Hepatocyte (in vitro differentiated cells): Measurements from ENCODE around the gene CAPZB. TPM values are rescaled to one million over a fixed set of nuclear protein-coding genes. Genes with fewer than 3 reads are reported as not detected.

Source experiments
- DNase-seq: peaks from one replicate; pipeline ENCODE4 v3.0.0-alpha.2; 2016; ENCODE audit warnings: low spot score
- H2AFZ ChIP-seq: fragments of 200-600 bp; sonication (generic); 2 replicates; pipeline ENCODE4 v1.6.0; 2016; ENCODE audit warnings: antibody characterized with exemption, mild to moderate bottlenecking
- H3K27ac ChIP-seq: fragments of 200-600 bp; sonication (generic); 2 replicates; pipeline ENCODE4 v1.5.1; 2016; ENCODE audit warnings: mild to moderate bottlenecking
- H3K27me3 ChIP-seq: fragments of 200-600 bp; sonication (generic); 2 replicates; pipeline ENCODE4 v1.6.1; 2016
- H3K36me3 ChIP-seq: fragments of 200-600 bp; sonication (generic); replicated peaks from 2 replicates; pipeline ENCODE4 v1.5.1; 2016; ENCODE audit warnings: low read depth; ENCODE audit not compliant: insufficient read depth
- H3K4me1 ChIP-seq: fragments of 200-600 bp; sonication (generic); 2 replicates; pipeline ENCODE4 v1.5.1; 2016; ENCODE audit warnings: mild to moderate bottlenecking, moderate library complexity; ENCODE audit not compliant: insufficient read depth
- H3K4me2 ChIP-seq: fragments of 200-600 bp; sonication (generic); 2 replicates; pipeline ENCODE4 v1.6.0; 2016
- H3K4me3 ChIP-seq: fragments of 200-600 bp; sonication (generic); 2 replicates; pipeline ENCODE4 v1.5.1; 2016; ENCODE audit warnings: mild to moderate bottlenecking
- H3K79me2 ChIP-seq: fragments of 200-600 bp; sonication (generic); 2 replicates; pipeline ENCODE4 v1.6.0; 2017; ENCODE audit warnings: mild to moderate bottlenecking
- H3K9me2 ChIP-seq: fragments of 200-600 bp; sonication (generic); replicated peaks from 2 replicates; pipeline ENCODE4 v1.6.0; 2017; ENCODE audit warnings: mild to moderate bottlenecking; ENCODE audit not compliant: insufficient read depth
- H3K9me3 ChIP-seq: fragments of 200-600 bp; sonication (generic); 2 replicates; pipeline ENCODE4 v1.5.1; 2016; ENCODE audit warnings: low read depth, mild to moderate bottlenecking
- H4K20me1 ChIP-seq: fragments of 200-600 bp; sonication (generic); 2 replicates; pipeline ENCODE4 v1.6.0; 2016; ENCODE audit warnings: mild to moderate bottlenecking; ENCODE audit not compliant: insufficient read depth, poor library complexity, severe bottlenecking
- CTCF ChIP-seq: fragments of 200-600 bp; sonication (generic); IDR thresholded peaks from 2 replicates; pipeline ENCODE4 v1.5.1; 2016; ENCODE audit warnings: antibody characterized with exemption, mild to moderate bottlenecking; ENCODE audit not compliant: poor library complexity
- EZH2 ChIP-seq: fragments of 200-600 bp; sonication (generic); IDR thresholded peaks from 2 replicates; pipeline ENCODE4 v1.6.1; 2016; ENCODE audit warnings: antibody characterized with exemption, mild to moderate bottlenecking, borderline replicate concordance
- EZH2phosphoT487 ChIP-seq: fragments of 200-600 bp; sonication (generic); IDR thresholded peaks from one replicate; pipeline ENCODE4 v1.6.1; 2018; ENCODE audit warnings: antibody characterized with exemption, mild to moderate bottlenecking, low read depth, moderate library complexity; ENCODE audit not compliant: unreplicated experiment, severe bottlenecking
- WGBS: methylation state at CpG from one replicate; pipeline ENCODE4 v1.1.6; 2016; ENCODE audit warnings: low lambda C conversion rate; ENCODE audit errors: missing lambda C conversion rate; 5-methylcytosine and 5-hydroxymethylcytosine counted together
- polyA plus RNA-seq: library from polyadenylated mRNA; unstranded; fragments of >200 nt; fragmentation: Nextera tagmentation; extraction: Ambion mirVana; gene quantifications from 2 replicates; pipeline ENCODE4 v1.2.1, GENCODE V29; 2016
- total RNA-seq: library from RNA; depleted of rRNA; stranded (reverse); fragments of >200 nt; gene quantifications from 2 replicates; pipeline ENCODE4 v1.2.3, GENCODE V29; 2014

Gene CAPZB
- total and polyA plus RNA-seq, 2 experiments from 2014 or later, result 139 to 261 TPM

- H3K4me1 ChIP-seq, result no peaks in the 10 kb centered on the region
- no peak overlapping the region for H3K27ac ChIP-seq
- H3K36me3 ChIP-seq, result no peaks in the 10 kb centered on the region
- TF ChIP-seq EZH2phosphoT487, result no peak
- TF ChIP-seq EZH2, result no peak
- no peak for TF ChIP-seq CTCF
- H3K4me2 ChIP-seq, result no peak overlapping the region
- WGBS, result 91% methylated on average over 6 of the region's 6 CpGs
- no peaks in the 10 kb centered on the region for H3K9me3 ChIP-seq
- DNase-seq, result no peak
- H2AFZ ChIP-seq, result no peak overlapping the region
- no peaks in the 10 kb centered on the region for H3K9me2 ChIP-seq
- no peaks in the 10 kb centered on the region for H4K20me1 ChIP-seq
- no peaks in the 10 kb centered on the region for H3K27me3 ChIP-seq
- no peak overlapping the region for H3K4me3 ChIP-seq
- no peaks in the 10 kb centered on the region for H3K79me2 ChIP-seq
These were observed 139.3 kb downstream of the CAPZB start for GRCh38 chr1:19346026-19346425.

- Histone ChIP-seq H3K79me2 (no peaks in the 10 kb centered on the region), H3K27ac (no peak overlapping the region), H4K20me1 (no peaks in the 10 kb centered on the region), H3K9me2 (no peaks in the 10 kb centered on the region), H3K4me1 (no peaks in the 10 kb centered on the region), H3K4me2 (no peak overlapping the region), H3K27me3 (no peaks in the 10 kb centered on the region), H2AFZ (no peak overlapping the region), H3K36me3 (no peaks in the 10 kb centered on the region), H3K9me3 (no peaks in the 10 kb centered on the region), H3K4me3 (no peak overlapping the region)
- DNase-seq, result no peak
- TF ChIP-seq EZH2, result no peak
- 95% methylated on average over 8 of the region's 8 CpGs for WGBS
These were observed 139.9 kb downstream of the CAPZB start for GRCh38 chr1:19345391-19345790.

GRCh38 chr1:19344831-19345230 lies 140.5 kb downstream of the CAPZB start:
- Histone ChIP-seq H4K20me1 (no peaks in the 10 kb centered on the region), H3K9me2 (no peaks in the 10 kb centered on the region), H3K27ac (no peak overlapping the region), H3K4me3 (no peak overlapping the region), H3K9me3 (no peaks in the 10 kb centered on the region), H2AFZ (no peak overlapping the region), H3K4me1 (no peaks in the 10 kb centered on the region), H3K36me3 (no peaks in the 10 kb centered on the region), H3K79me2 (no peaks in the 10 kb centered on the region), H3K4me2 (no peak overlapping the region), H3K27me3 (no peaks in the 10 kb centered on the region)
- no peak for TF ChIP-seq EZH2phosphoT487
- no peak for TF ChIP-seq EZH2
- TF ChIP-seq CTCF, result no peak
- 91% methylated on average over 11 of the region's 11 CpGs for WGBS
- DNase-seq, result no peak

- peak; percentile 66 for DNase-seq
- H4K20me1 ChIP-seq, result no peaks in the 10 kb centered on the region
These were observed 140.9 kb downstream of the CAPZB start for GRCh38 chr1:19344372-19344810.

More at GRCh38 chr1:19344372-19344810, 140.9 kb downstream of the CAPZB start:
- no peaks in the 10 kb centered on the region for H3K36me3 ChIP-seq
- H3K27ac ChIP-seq, result no peak overlapping the region
- whole genome bisulfite sequencing, result 74% methylated on average over 12 of the region's 12 CpGs
- H3K4me2 ChIP-seq, result no peak overlapping the region
- no peaks in the 10 kb centered on the region for H3K9me3 ChIP-seq
- no peaks in the 10 kb centered on the region for H3K27me3 ChIP-seq
- TF ChIP-seq EZH2 (no peak), CTCF (peak; percentile 72), EZH2phosphoT487 (no peak)
- no peaks in the 10 kb centered on the region for H3K4me1 ChIP-seq
- no peak overlapping the region for H3K4me3 ChIP-seq
- no peaks in the 10 kb centered on the region for H3K79me2 ChIP-seq
- H2AFZ ChIP-seq, result no peak overlapping the region
- H3K9me2 ChIP-seq, result no peaks in the 10 kb centered on the region
